Parathyroid adenoma (tissue), 2 donors: ENCODE data around the gene CABLES2.

Experiments
- H2AFZ ChIP-seq: fragments of 300-600 bp; sonication (generic); one replicate; pipeline ENCODE4 v1.7.0; 2017; ENCODE audit warnings: antibody characterized with exemption, mild to moderate bottlenecking
- H3K27ac ChIP-seq: fragments of 300-600 bp; sonication (generic); one replicate; pipeline ENCODE4 v1.7.0; 2017
- H3K27me3 ChIP-seq: fragments of 300-600 bp; sonication (generic); one replicate; pipeline ENCODE4 v1.7.0; 2017; ENCODE audit warnings: low read length; ENCODE audit not compliant: control insufficient read depth, insufficient read depth
- H3K36me3 ChIP-seq: fragments of 300-600 bp; sonication (generic); one replicate; pipeline ENCODE4 v1.7.0; 2017; ENCODE audit warnings: low read length; ENCODE audit not compliant: control insufficient read depth, insufficient read depth
- H3K4me1 ChIP-seq: fragments of 300-600 bp; sonication (generic); one replicate; pipeline ENCODE4 v1.7.0; 2017; ENCODE audit warnings: control low read depth
- H3K4me2 ChIP-seq: fragments of 300-600 bp; sonication (generic); one replicate; pipeline ENCODE4 v1.7.0; 2017; ENCODE audit warnings: low read length
- H3K4me3 ChIP-seq: fragments of 300-600 bp; sonication (generic); one replicate; pipeline ENCODE4 v1.7.0; 2017; ENCODE audit warnings: low read depth, low read length
- H3K79me2 ChIP-seq: fragments of 300-600 bp; sonication (generic); one replicate; pipeline ENCODE4 v1.7.0; 2017; ENCODE audit warnings: control low read depth
- H3K9ac ChIP-seq: fragments of 300-600 bp; sonication (generic); one replicate; pipeline ENCODE4 v1.7.0; 2017; ENCODE audit warnings: mild to moderate bottlenecking
- H3K9me3 ChIP-seq: fragments of 300-600 bp; sonication (generic); one replicate; pipeline ENCODE4 v1.7.0; 2017; ENCODE audit warnings: low read length; ENCODE audit not compliant: control insufficient read depth
- TF ChIP-seq, protein P1 (sequence below): fragments of 300-600 bp; sonication (generic); IDR thresholded peaks from one replicate; pipeline ENCODE4 v1.7.0; 2017; ENCODE audit warnings: antibody characterized with exemption, mild to moderate bottlenecking
- donor health status: primary hyperparathyroidism.

CABLES2 gene

DNA sequence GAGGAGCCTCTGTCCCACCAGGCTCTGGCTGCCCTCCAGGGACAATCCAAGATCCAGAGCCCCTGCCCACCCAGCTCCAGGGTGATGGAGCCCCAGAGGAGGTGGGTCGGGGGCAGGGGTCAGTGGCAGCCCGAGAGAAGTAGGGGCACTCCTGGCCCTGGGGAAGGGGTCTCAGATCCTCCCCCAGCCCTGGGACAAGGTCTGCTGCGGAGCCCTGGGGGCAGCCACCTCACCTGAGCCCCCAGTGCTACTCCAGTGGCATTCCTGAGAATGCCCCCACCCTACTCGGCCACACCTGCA, 37.3 kb downstream of the CABLES2 start:
- Histone ChIP-seq H3K36me3 (no peaks in the 10 kb centered on the region), H3K27ac (no peak overlapping the region), H3K9ac (no peak overlapping the region), H3K4me1 (peaks cover 44% of the 10 kb centered on the region), H3K4me3 (no peak overlapping the region), H3K4me2 (no peak overlapping the region), H3K9me3 (no peaks in the 10 kb centered on the region), H3K27me3 (no peaks in the 10 kb centered on the region), H2AFZ (no peak overlapping the region), H3K79me2 (peaks cover 2% of the 10 kb centered on the region)
- TF ChIP-seq, protein P1, sequence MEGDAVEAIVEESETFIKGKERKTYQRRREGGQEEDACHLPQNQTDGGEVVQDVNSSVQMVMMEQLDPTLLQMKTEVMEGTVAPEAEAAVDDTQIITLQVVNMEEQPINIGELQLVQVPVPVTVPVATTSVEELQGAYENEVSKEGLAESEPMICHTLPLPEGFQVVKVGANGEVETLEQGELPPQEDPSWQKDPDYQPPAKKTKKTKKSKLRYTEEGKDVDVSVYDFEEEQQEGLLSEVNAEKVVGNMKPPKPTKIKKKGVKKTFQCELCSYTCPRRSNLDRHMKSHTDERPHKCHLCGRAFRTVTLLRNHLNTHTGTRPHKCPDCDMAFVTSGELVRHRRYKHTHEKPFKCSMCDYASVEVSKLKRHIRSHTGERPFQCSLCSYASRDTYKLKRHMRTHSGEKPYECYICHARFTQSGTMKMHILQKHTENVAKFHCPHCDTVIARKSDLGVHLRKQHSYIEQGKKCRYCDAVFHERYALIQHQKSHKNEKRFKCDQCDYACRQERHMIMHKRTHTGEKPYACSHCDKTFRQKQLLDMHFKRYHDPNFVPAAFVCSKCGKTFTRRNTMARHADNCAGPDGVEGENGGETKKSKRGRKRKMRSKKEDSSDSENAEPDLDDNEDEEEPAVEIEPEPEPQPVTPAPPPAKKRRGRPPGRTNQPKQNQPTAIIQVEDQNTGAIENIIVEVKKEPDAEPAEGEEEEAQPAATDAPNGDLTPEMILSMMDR: no peak

DNA sequence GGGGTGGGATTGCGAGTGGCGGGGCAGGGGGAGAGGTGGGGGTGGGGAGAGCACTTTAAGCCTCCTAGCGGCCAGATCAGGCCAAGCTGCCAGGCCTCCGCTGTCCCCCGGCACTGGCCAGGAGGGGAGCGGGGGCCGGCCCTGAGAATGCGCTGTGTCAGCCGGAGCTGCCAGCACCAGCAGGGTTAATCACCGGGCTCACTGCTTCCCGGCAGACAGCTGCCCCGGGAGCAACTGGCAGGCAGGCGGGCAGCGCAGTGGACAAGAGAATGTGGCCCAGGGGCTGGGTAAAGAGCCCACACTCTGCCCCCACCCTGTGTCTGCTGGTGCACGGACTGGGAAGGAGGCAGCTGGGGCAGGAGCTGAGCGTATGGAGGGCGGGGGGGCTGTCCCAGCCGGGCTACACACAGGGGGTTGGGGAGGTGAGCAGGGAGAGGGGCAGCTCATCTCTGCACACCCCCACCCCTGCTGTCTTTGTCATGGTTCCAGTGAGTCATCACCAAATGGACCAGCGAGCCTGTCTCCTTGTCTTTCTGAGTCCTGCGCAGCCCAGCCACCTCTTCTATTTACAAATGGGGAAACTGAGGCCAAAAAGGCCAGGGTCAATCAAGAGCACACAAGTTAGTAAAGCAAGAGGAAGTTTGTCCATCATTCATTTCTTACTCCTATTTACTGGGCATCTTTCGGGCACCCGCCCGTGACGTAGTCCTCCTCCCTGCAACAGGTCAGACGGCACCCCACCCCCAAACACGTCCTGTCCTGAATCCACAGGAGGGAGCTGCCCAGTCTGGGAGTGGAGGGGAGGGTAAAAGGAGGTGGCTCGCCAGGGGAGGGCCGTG, 37.9 kb downstream of the CABLES2 start:
- H3K4me2 ChIP-seq: peak overlapping the region; percentile 60
- TF ChIP-seq, protein P1: peak; percentile 22
- peaks cover 2% of the 10 kb centered on the region for H3K79me2 ChIP-seq
- H3K36me3 ChIP-seq: no peaks in the 10 kb centered on the region
- no peak overlapping the region for H3K9ac ChIP-seq
- no peaks in the 10 kb centered on the region for H3K27me3 ChIP-seq
- H3K4me1 ChIP-seq: peaks cover 40% of the 10 kb centered on the region
- H3K9me3 ChIP-seq: no peaks in the 10 kb centered on the region
- peak overlapping the region; percentile 4 for H3K4me3 ChIP-seq
- no peak overlapping the region for H2AFZ ChIP-seq
- no peak overlapping the region for H3K27ac ChIP-seq

DNA sequence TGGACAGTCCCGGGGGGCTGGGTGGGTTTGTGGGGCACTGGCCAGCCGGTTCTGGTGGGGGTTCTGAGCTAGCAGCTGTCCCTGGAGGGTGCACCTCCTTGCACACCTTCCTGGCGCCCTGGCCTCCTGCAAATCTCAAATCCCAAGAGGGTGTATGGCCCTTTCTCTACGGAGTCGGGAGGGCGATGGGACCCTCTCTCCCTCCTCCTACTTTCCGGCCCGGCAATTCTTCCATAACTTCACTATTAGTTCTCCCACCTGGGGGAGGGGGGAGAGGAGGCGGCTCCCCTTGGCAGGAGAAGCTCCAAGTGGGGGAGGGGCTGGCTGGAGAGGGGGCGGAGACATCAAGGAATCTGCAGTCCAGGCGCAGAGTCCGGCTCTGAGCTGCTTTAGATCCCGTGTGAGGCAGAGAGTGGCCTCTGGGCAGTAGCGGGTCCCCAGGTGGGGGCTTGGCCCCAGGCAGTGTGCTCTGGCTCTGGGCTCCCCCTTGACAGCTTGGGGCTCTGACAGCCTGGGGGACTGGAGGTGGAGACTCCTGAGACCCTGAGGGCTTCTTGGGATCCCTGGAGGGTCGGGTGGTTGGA, 38.6 kb downstream of the CABLES2 start:
- H3K9me3 ChIP-seq: no peaks in the 10 kb centered on the region
- H3K4me1 ChIP-seq: peaks cover 36% of the 10 kb centered on the region
- TF ChIP-seq, protein P1: no peak
- H3K27ac ChIP-seq: no peak overlapping the region
- no peak overlapping the region for H2AFZ ChIP-seq
- H3K36me3 ChIP-seq: no peaks in the 10 kb centered on the region
- H3K4me2 ChIP-seq: peak overlapping the region; percentile 64
- H3K79me2 ChIP-seq: peaks cover 2% of the 10 kb centered on the region
- peak overlapping the region; percentile 14 for H3K4me3 ChIP-seq
- no peak overlapping the region for H3K9ac ChIP-seq
- H3K27me3 ChIP-seq: no peaks in the 10 kb centered on the region

DNA sequence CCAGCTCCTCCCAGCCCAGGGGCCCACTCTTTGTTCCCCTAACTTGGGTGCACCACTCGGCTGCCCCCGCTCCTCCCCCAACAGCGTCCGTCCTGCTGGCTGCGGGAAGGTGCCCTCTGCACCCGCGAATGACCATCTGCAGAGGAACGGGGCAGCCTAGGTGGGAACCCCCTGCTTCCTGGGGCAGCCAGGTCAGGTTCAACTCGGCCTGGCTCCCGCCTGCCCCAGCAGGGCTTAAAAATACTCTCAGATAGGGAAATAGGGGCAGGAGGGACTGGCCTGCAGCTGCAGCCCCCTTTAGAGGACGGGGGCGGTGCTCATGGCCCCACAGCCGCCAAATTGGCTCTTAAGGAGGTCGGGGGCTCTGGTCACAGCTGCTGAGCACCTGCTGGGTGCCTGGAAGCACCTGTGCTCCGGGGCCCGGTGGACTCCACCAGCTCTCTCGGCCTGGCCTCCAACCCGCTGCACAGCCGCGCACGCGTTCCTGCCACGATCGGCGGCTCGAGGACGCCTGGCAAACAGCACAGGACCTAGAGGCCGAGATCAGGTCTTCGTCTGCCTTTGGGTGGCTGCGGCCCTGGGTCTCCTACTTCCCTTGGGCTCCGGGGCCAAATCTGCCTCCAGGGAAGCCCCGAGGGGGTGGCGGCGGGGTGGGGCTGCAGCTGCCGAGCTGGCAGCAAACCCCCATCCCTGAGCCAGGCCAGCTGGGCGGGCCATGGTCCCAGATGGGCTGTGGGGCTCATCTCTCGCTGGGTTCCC, 39.3 kb downstream of the CABLES2 start:
- peak overlapping the region; percentile 15 for H3K27ac ChIP-seq
- peak overlapping the region; percentile 52 for H3K4me3 ChIP-seq
- no peaks in the 10 kb centered on the region for H3K9me3 ChIP-seq
- no peaks in the 10 kb centered on the region for H3K27me3 ChIP-seq
- H3K4me2 ChIP-seq: peak overlapping the region; percentile 84
- no peak overlapping the region for H3K9ac ChIP-seq
- peaks cover 2% of the 10 kb centered on the region for H3K79me2 ChIP-seq
- peak overlapping the region; percentile 94 for H2AFZ ChIP-seq
- H3K4me1 ChIP-seq: peaks cover 36% of the 10 kb centered on the region
- TF ChIP-seq, protein P1: no peak
- H3K36me3 ChIP-seq: no peaks in the 10 kb centered on the region
